HEK293T (cell line): ENCODE data around the gene NXPH2.
"Not testable (repeated sequence)": the region's sequence is repeated elsewhere in the genome, so short reads cannot be mapped to it uniquely, and the experiment has no call there.

Experiments used
- CTCF ChIA-PET: fragments of 350-600 bp; formaldehyde crosslinking; extraction: SDS; loops from one replicate; lab custom pipeline; 2021; ENCODE audit warnings: antibody characterized with exemption, inconsistent platforms; lab: Yijun Ruan, JAX
- POLR2A ChIA-PET: fragments of 350-600 bp; formaldehyde crosslinking; extraction: SDS; loops from one replicate; lab custom pipeline; 2020; ENCODE audit warnings: antibody characterized with exemption, inconsistent platforms; lab: Yijun Ruan, JAX
- DNase-seq: peaks from one replicate; pipeline ENCODE4 v3.0.0; 2012; ENCODE audit warnings: mixed read lengths; ENCODE audit errors: extremely low spot score
- ARNT ChIP-seq: fragments of 450-650 bp; IDR thresholded peaks from 2 replicates; pipeline ENCODE4 v1.6.1; 2017; ENCODE audit warnings: mild to moderate bottlenecking
- BHLHE40 ChIP-seq: fragments of 450-650 bp; IDR thresholded peaks from 2 replicates; pipeline ENCODE4 v1.6.1; 2016; ENCODE audit warnings: mild to moderate bottlenecking, moderate library complexity, borderline replicate concordance
- CTBP1 ChIP-seq: fragments of 450-650 bp; IDR thresholded peaks from 2 replicates; pipeline ENCODE4 v1.6.1; 2016; ENCODE audit warnings: borderline replicate concordance
- ELF4 ChIP-seq: fragments of 450-650 bp; IDR thresholded peaks from 2 replicates; pipeline ENCODE4 v1.6.1; 2017; ENCODE audit warnings: antibody characterized with exemption
- FOXA1 ChIP-seq: fragments of 450-650 bp; IDR thresholded peaks from 2 replicates; pipeline ENCODE4 v1.6.1; 2016; ENCODE audit warnings: mild to moderate bottlenecking
- FOXK2 ChIP-seq: fragments of 450-650 bp; IDR thresholded peaks from 2 replicates; pipeline ENCODE4 v1.6.1; 2016; ENCODE audit warnings: mild to moderate bottlenecking
- FOXM1 ChIP-seq: fragments of 450-650 bp; IDR thresholded peaks from 2 replicates; pipeline ENCODE4 v1.6.1; 2017; ENCODE audit warnings: mild to moderate bottlenecking, borderline replicate concordance
- HDGF ChIP-seq: fragments of 450-650 bp; IDR thresholded peaks from 2 replicates; pipeline ENCODE4 v1.6.1; 2017; ENCODE audit warnings: antibody characterized with exemption, borderline replicate concordance
- L3MBTL2 ChIP-seq: fragments of 450-650 bp; conservative IDR thresholded peaks from 2 replicates; pipeline ENCODE4 v1.6.1; 2016; ENCODE audit warnings: mild to moderate bottlenecking
- LEF1 ChIP-seq: fragments of 450-650 bp; IDR thresholded peaks from 2 replicates; pipeline ENCODE4 v1.6.1; 2017; ENCODE audit warnings: mild to moderate bottlenecking, borderline replicate concordance
- NFRKB ChIP-seq: fragments of 450-650 bp; IDR thresholded peaks from 2 replicates; pipeline ENCODE4 v1.6.1; 2016; ENCODE audit warnings: mild to moderate bottlenecking, moderate library complexity
- PKNOX1 ChIP-seq: fragments of 450-650 bp; IDR thresholded peaks from 2 replicates; pipeline ENCODE4 v1.6.1; 2016
- SP1 ChIP-seq: fragments of 450-650 bp; IDR thresholded peaks from 2 replicates; pipeline ENCODE4 v1.6.1; 2017
- SUZ12 ChIP-seq: fragments of 450-650 bp; IDR thresholded peaks from 2 replicates; pipeline ENCODE4 v1.6.1; 2016; ENCODE audit warnings: mild to moderate bottlenecking
- TARDBP ChIP-seq: fragments of 450-650 bp; IDR thresholded peaks from 2 replicates; pipeline ENCODE4 v1.6.1; 2016
- ZNF384 ChIP-seq: fragments of 450-650 bp; IDR thresholded peaks from 2 replicates; pipeline ENCODE4 v1.6.1; 2016

Gene NXPH2

GRCh38 chr2:138648606-138649005 lies 131.6 kb downstream of the NXPH2 start:
- POLR2A ChIA-PET = no interaction called here
- DNase-seq = no peak
- CTCF ChIA-PET = interaction anchor here (0.6 kb wide), 1 partner anchor 362 kb away, joined by 3 read pairs; no protein-coding TSS in a partner anchor
- TF ChIP-seq ZNF384 (no peak), TARDBP (no peak), PKNOX1 (no peak), SUZ12 (no peak), BHLHE40 (no peak), FOXA1 (no peak), HDGF (no peak), ARNT (no peak), FOXM1 (no peak), ELF4 (no peak), CTBP1 (no peak), NFRKB (no peak), FOXK2 (no peak)

- DNase-seq, POLR2A ChIA-PET, CTCF ChIA-PET: not testable (repeated sequence)
Observed at GRCh38 chr2:138644776-138645175, 135.4 kb downstream of the NXPH2 start.

GRCh38 chr2:138640921-138641676 lies 139.1 kb downstream of the NXPH2 start:
- DNase-seq = no peak

GRCh38 chr2:138637686-138638085 lies 142.5 kb downstream of the NXPH2 start:
- CTCF ChIA-PET = no interaction called here

More at GRCh38 chr2:138640921-138641676, 139.1 kb downstream of the NXPH2 start:
- TF ChIP-seq FOXM1 = no peak
- TF ChIP-seq HDGF = no peak
- TF ChIP-seq L3MBTL2 = no peak
- no peak for TF ChIP-seq SP1
- no peak for TF ChIP-seq ELF4
- TF ChIP-seq TARDBP = no peak
- TF ChIP-seq NFRKB = no peak
- TF ChIP-seq BHLHE40 = no peak
- no peak for TF ChIP-seq CTBP1
- no peak for TF ChIP-seq SUZ12
- ChIA-PET CTCF (no interaction called here), POLR2A (no interaction called here)

GRCh38 chr2:138637061-138637460 lies 143.1 kb downstream of the NXPH2 start:
- ChIA-PET POLR2A (no interaction called here), CTCF (no interaction called here)
- no peak for DNase-seq
- TF ChIP-seq PKNOX1 = no peak
- TF ChIP-seq L3MBTL2 = no peak
- TF ChIP-seq CTBP1 = no peak
- TF ChIP-seq LEF1 = no peak
- no peak for TF ChIP-seq FOXA1
- TF ChIP-seq TARDBP = no peak
- TF ChIP-seq SP1 = no peak
- TF ChIP-seq NFRKB = no peak
- no peak for TF ChIP-seq ELF4
- TF ChIP-seq ARNT = no peak
- TF ChIP-seq HDGF = no peak
- TF ChIP-seq ZNF384 = no peak
- TF ChIP-seq FOXK2 = no peak
- TF ChIP-seq BHLHE40 = no peak
- no peak for TF ChIP-seq SUZ12
- no peak for TF ChIP-seq FOXM1

More at GRCh38 chr2:138637686-138638085, 142.5 kb downstream of the NXPH2 start:
- DNase-seq = no peak
- POLR2A ChIA-PET = no interaction called here
- no peak for TF ChIP-seq ARNT
- TF ChIP-seq CTBP1 = no peak
- TF ChIP-seq NFRKB = no peak
- no peak for TF ChIP-seq SP1
- TF ChIP-seq HDGF = no peak
- TF ChIP-seq FOXM1 = no peak
- no peak for TF ChIP-seq ELF4
- TF ChIP-seq FOXK2 = no peak
- no peak for TF ChIP-seq ZNF384
- no peak for TF ChIP-seq BHLHE40
- TF ChIP-seq L3MBTL2 = no peak

- POLR2A ChIA-PET = no interaction called here
- CTCF ChIA-PET = no interaction called here
- no peak for DNase-seq
Observed at GRCh38 chr2:138633049-138633448, 147.1 kb downstream of the NXPH2 start.

GRCh38 chr2:138632066-138632620 lies 148.0 kb downstream of the NXPH2 start:
- ChIA-PET POLR2A (no interaction called here), CTCF (no interaction called here)
- no peak for DNase-seq
- TF ChIP-seq PKNOX1 = no peak
- no peak for TF ChIP-seq BHLHE40
- TF ChIP-seq FOXK2 = no peak
- no peak for TF ChIP-seq LEF1
- no peak for TF ChIP-seq FOXA1
- no peak for TF ChIP-seq CTBP1
- TF ChIP-seq HDGF = no peak
- no peak for TF ChIP-seq ARNT
- no peak for TF ChIP-seq TARDBP

More at GRCh38 chr2:138633049-138633448, 147.1 kb downstream of the NXPH2 start:
- TF ChIP-seq L3MBTL2 = no peak
